Measurements from ENCODE around the gene NEDD4. TPM values are rescaled to one million over a fixed set of nuclear protein-coding genes. Genes with fewer than 3 reads are reported as not detected.

Gene NEDD4
- total RNA-seq, 1 experiment from 2014 or later = 18.8 TPM

DNA sequence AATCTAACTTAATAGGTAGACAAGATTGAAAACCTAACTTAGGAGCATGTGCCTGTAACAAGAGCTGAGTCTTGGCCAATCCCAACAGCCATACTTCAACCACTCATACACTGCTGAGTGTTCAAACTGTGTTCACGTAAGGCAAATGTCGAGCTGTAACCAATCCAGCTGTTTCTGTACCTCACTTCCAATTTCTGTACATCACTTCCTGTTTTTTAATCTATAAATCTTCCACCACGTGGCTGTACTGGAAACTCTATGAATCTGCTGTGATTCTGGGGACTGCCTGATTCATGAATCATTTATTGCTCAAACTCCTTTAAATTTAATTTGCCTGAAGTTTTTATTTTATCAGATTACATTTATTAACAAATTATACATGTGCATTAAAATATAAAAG, 44.6 kb upstream of the NEDD4 start:
- Histone ChIP-seq H3K9me3 (ENCODE audit: control insufficient read depth, insufficient read depth, low read depth, low read length) (no peaks in the 10 kb centered on the region), H3K27ac (ENCODE audit: low read length) (no peak overlapping the region), H3K4me3 (ENCODE audit: low read depth in 2 of 2, low read length in 2 of 2) (no peak overlapping the region), H3K36me3 (ENCODE audit: control insufficient read depth, insufficient read depth, low read length) (no peaks in the 10 kb centered on the region), H3K27me3 (ENCODE audit: control insufficient read depth, insufficient read depth, low read length) (no peaks in the 10 kb centered on the region), H3K4me1 (ENCODE audit: control insufficient read depth, insufficient read depth, low read length) (peaks cover 3% of the 10 kb centered on the region; the same call in 1 of the 2 replicates)
- no peak for DNase-seq (ENCODE audit: low read depth, low spot score)
- in situ Hi-C loops (cut with HindIII; ENCODE audit: low pct_unique_long_range_greater_than_20kb, low sequenced_read_pairs) (no loop called here), intact Hi-C loops (cut with micrococcal nuclease; ENCODE audit: unreplicated experiment) (no loop called here)
- ChIA-PET CTCF (no interaction called here), POLR2A (no interaction called here)
- ATAC-seq = no peak
- no TSS peak for BruUV-seq (replicated peaks)
- TF ChIP-seq SIN3A (IDR thresholded peaks at IDR 0.05; ENCODE audit: borderline replicate concordance, insufficient read depth, low read depth, low read length) = no peak
- no peak for TF ChIP-seq POLR2AphosphoS5 (IDR thresholded peaks at IDR 0.05; ENCODE audit: low read depth, low read length)
- TF ChIP-seq, protein P1, sequence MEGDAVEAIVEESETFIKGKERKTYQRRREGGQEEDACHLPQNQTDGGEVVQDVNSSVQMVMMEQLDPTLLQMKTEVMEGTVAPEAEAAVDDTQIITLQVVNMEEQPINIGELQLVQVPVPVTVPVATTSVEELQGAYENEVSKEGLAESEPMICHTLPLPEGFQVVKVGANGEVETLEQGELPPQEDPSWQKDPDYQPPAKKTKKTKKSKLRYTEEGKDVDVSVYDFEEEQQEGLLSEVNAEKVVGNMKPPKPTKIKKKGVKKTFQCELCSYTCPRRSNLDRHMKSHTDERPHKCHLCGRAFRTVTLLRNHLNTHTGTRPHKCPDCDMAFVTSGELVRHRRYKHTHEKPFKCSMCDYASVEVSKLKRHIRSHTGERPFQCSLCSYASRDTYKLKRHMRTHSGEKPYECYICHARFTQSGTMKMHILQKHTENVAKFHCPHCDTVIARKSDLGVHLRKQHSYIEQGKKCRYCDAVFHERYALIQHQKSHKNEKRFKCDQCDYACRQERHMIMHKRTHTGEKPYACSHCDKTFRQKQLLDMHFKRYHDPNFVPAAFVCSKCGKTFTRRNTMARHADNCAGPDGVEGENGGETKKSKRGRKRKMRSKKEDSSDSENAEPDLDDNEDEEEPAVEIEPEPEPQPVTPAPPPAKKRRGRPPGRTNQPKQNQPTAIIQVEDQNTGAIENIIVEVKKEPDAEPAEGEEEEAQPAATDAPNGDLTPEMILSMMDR (IDR thresholded peaks at IDR 0.05) = no peak
- no peak for TF ChIP-seq REST (IDR thresholded peaks at IDR 0.05; ENCODE audit: insufficient read depth in 1 of 2, low read depth in 2 of 2, low read length in 1 of 2)
- TF ChIP-seq TCF7L2 (IDR thresholded peaks at IDR 0.05; ENCODE audit: low read depth, low read length) = no peak

- no TSS peak for BruUV-seq (replicated peaks)
- Histone ChIP-seq H3K9me3 (ENCODE audit: control insufficient read depth, insufficient read depth, low read depth, low read length) (no peaks in the 10 kb centered on the region), H3K27ac (ENCODE audit: low read length) (no peak overlapping the region), H3K36me3 (ENCODE audit: control insufficient read depth, insufficient read depth, low read length) (no peaks in the 10 kb centered on the region), H3K4me1 (ENCODE audit: control insufficient read depth, insufficient read depth, low read length) (peaks cover 3% of the 10 kb centered on the region; the same call in 1 of the 2 replicates), H3K4me3 (ENCODE audit: low read depth in 2 of 2, low read length in 2 of 2) (no peak overlapping the region), H3K27me3 (ENCODE audit: control insufficient read depth, insufficient read depth, low read length) (no peaks in the 10 kb centered on the region)
- TF ChIP-seq, protein P1 (IDR thresholded peaks at IDR 0.05) = no peak
- no peak for TF ChIP-seq REST (IDR thresholded peaks at IDR 0.05; ENCODE audit: insufficient read depth in 1 of 2, low read depth in 2 of 2, low read length in 1 of 2)
- no peak for TF ChIP-seq POLR2AphosphoS5 (IDR thresholded peaks at IDR 0.05; ENCODE audit: low read depth, low read length)
- no peak for TF ChIP-seq TCF7L2 (IDR thresholded peaks at IDR 0.05; ENCODE audit: low read depth, low read length)
- TF ChIP-seq SIN3A (IDR thresholded peaks at IDR 0.05; ENCODE audit: borderline replicate concordance, insufficient read depth, low read depth, low read length) = no peak
- intact Hi-C loops (cut with micrococcal nuclease; ENCODE audit: unreplicated experiment) = no loop called here
- ChIA-PET POLR2A (no interaction called here), CTCF (no interaction called here)
- ATAC-seq (no peak), DNase-seq (ENCODE audit: low read depth, low spot score) (no peak)
- in situ Hi-C loops (cut with HindIII; ENCODE audit: low pct_unique_long_range_greater_than_20kb, low sequenced_read_pairs) = no loop called here
Measured at GRCh38 chr15:56036546-56037067, 43.2 kb upstream of the NEDD4 start.

All from Panc1 (cell line).